Amygdala (tissue), 56 donors: ENCODE results near the gene C2orf72.
"Not testable (repeated sequence)": the region's sequence is repeated elsewhere in the genome, so short reads cannot be mapped to it uniquely, and the experiment has no call there.

ENCODE experiments used
- DNase-seq, 56 donors: peaks; one replicate each; lab custom pipeline; 2025; lab: John Stamatoyannopoulos, UW

C2orf72 gene

GRCh38 chr2:231063347-231063746 is 26.0 kb downstream of the C2orf72 start:
- no peak for DNase-seq

GRCh38 chr2:231065966-231066365 is 28.6 kb downstream of the C2orf72 start:
- no peak for DNase-seq

- DNase-seq = not testable (repeated sequence)
Measured at GRCh38 chr2:231067531-231067930, 30.2 kb downstream of the C2orf72 start.

- DNase-seq = no peak
Measured at GRCh38 chr2:231068525-231069222, 31.4 kb downstream of the C2orf72 start.

- no peak for DNase-seq
Measured at GRCh38 chr2:231069379-231070054, 32.2 kb downstream of the C2orf72 start.

GRCh38 chr2:231084565-231084964 is 47.2 kb downstream of the C2orf72 start:
- no peak for DNase-seq

GRCh38 chr2:231088754-231089153 is 51.4 kb downstream of the C2orf72 start:
- DNase-seq = no peak

- no peak for DNase-seq
Measured at GRCh38 chr2:231093933-231094332, 56.6 kb downstream of the C2orf72 start.

- no peak for DNase-seq
Measured at GRCh38 chr2:231094736-231095346, 57.5 kb downstream of the C2orf72 start.
